HG02884 (cell line): Measurements from ENCODE around the gene SETBP1.

Source experiments
- ATAC-seq: cut with Tn5 transposase; IDR thresholded peaks from one replicate; pipeline ENCODE4 v1.9.1; 2021; ENCODE audit warnings: mild to moderate bottlenecking, moderate library complexity; ENCODE audit not compliant: unreplicated experiment

The SETBP1 gene

GRCh38 chr18:44859263-44859662 lies 178.6 kb downstream of the SETBP1 start:
- ATAC-seq, result no peak

GRCh38 chr18:44859751-44860439 lies 179.2 kb downstream of the SETBP1 start:
- ATAC-seq, result no peak

- ATAC-seq, result no peak
Observed at GRCh38 chr18:44862112-44862511, 181.4 kb downstream of the SETBP1 start.

GRCh38 chr18:44866103-44866502 lies 185.4 kb downstream of the SETBP1 start:
- no peak for ATAC-seq

- no peak for ATAC-seq
Observed at GRCh38 chr18:44869533-44869932, 188.8 kb downstream of the SETBP1 start.

- no peak for ATAC-seq
Observed at GRCh38 chr18:44870631-44871502, 190.2 kb downstream of the SETBP1 start.

GRCh38 chr18:44871771-44872170 lies 191.1 kb downstream of the SETBP1 start:
- ATAC-seq, result no peak

- no peak for ATAC-seq
Observed at GRCh38 chr18:44876024-44876423, 195.3 kb downstream of the SETBP1 start.

- no peak for ATAC-seq
Observed at GRCh38 chr18:44876755-44877154, 196.1 kb downstream of the SETBP1 start.

GRCh38 chr18:44878335-44878734 lies 197.6 kb downstream of the SETBP1 start:
- no peak for ATAC-seq

GRCh38 chr18:44880170-44880569 lies 199.5 kb downstream of the SETBP1 start:
- ATAC-seq, result no peak

GRCh38 chr18:44881461-44882162 lies 200.9 kb downstream of the SETBP1 start:
- ATAC-seq, result no peak

GRCh38 chr18:44882163-44882868 lies 201.6 kb downstream of the SETBP1 start:
- ATAC-seq, result no peak

- no peak for ATAC-seq
Observed at GRCh38 chr18:44883671-44884070, 203.0 kb downstream of the SETBP1 start.

- ATAC-seq, result no peak
Observed at GRCh38 chr18:44884431-44884830, 203.7 kb downstream of the SETBP1 start.

GRCh38 chr18:44885507-44885906 lies 204.8 kb downstream of the SETBP1 start:
- no peak for ATAC-seq

- peak; percentile 94 for ATAC-seq
Observed at GRCh38 chr18:44887227-44887631, 206.5 kb downstream of the SETBP1 start.

- no peak for ATAC-seq
Observed at GRCh38 chr18:44889111-44889510, 208.4 kb downstream of the SETBP1 start.

- ATAC-seq, result no peak
Observed at GRCh38 chr18:44893045-44893706, 212.5 kb downstream of the SETBP1 start.

GRCh38 chr18:44893966-44894365 lies 213.3 kb downstream of the SETBP1 start:
- no peak for ATAC-seq
